HEK293 (cell line): ENCODE measurements around the gene PPP1R8.

Source experiments
- AEBP2 ChIP-seq: fragments of 450-650 bp; formaldehyde crosslinking; IDR thresholded peaks from 2 replicates; pipeline ENCODE4 v1.5.1; 2016; ENCODE audit warnings: missing biosample characterization, missing genetic modification characterization, borderline replicate concordance
- MEIS1 ChIP-seq: sonication (generic); formaldehyde crosslinking; IDR thresholded peaks from 2 replicates; pipeline ENCODE4 v1.8.1; 2022; ENCODE audit warnings: missing genetic modification reagents, mild to moderate bottlenecking, borderline replicate concordance
- PRDM1 ChIP-seq: fragments of 450-650 bp; formaldehyde crosslinking; IDR thresholded peaks from 2 replicates; pipeline ENCODE4; 2016; ENCODE audit warnings: missing biosample characterization, missing genetic modification characterization
- RBAK ChIP-seq: fragments of 450-650 bp; formaldehyde crosslinking; IDR thresholded peaks from 2 replicates; pipeline ENCODE4 v1.5.1; 2016; ENCODE audit warnings: missing biosample characterization, missing genetic modification characterization
- SETDB1 ChIP-seq: IDR thresholded peaks from one replicate; pipeline ENCODE4 v1.6.1; 2017; ENCODE audit warnings: mild to moderate bottlenecking, low read length, moderate library complexity, mixed read lengths; ENCODE audit not compliant: insufficient read length
- SP3 ChIP-seq: fragments of 450-650 bp; formaldehyde crosslinking; IDR thresholded peaks from 2 replicates; pipeline ENCODE4 v1.5.1; 2016; ENCODE audit warnings: missing biosample characterization, missing genetic modification characterization
- ZBTB10 ChIP-seq: fragments of 450-650 bp; formaldehyde crosslinking; IDR thresholded peaks from 2 replicates; pipeline ENCODE4 v1.5.1; 2016; ENCODE audit warnings: missing biosample characterization, missing genetic modification characterization
- ZBTB20 ChIP-seq: fragments of 450-650 bp; formaldehyde crosslinking; IDR thresholded peaks from 2 replicates; pipeline ENCODE4 v1.5.1; 2016; ENCODE audit warnings: missing biosample characterization, missing genetic modification characterization
- ZBTB8A ChIP-seq: fragments of 450-650 bp; formaldehyde crosslinking; IDR thresholded peaks from 2 replicates; pipeline ENCODE4 v1.5.1; 2016; ENCODE audit warnings: missing biosample characterization, missing genetic modification characterization
- ZFHX2 ChIP-seq: fragments of 450-650 bp; formaldehyde crosslinking; conservative IDR thresholded peaks from 2 replicates; pipeline ENCODE4 v1.5.1; 2016; ENCODE audit warnings: missing biosample characterization, missing genetic modification characterization
- ZNF146 ChIP-seq: fragments of 450-650 bp; formaldehyde crosslinking; IDR thresholded peaks from 2 replicates; pipeline ENCODE4 v1.5.1; 2016; ENCODE audit warnings: missing biosample characterization, missing genetic modification characterization
- ZNF157 ChIP-seq: fragments of 450-650 bp; formaldehyde crosslinking; IDR thresholded peaks from 2 replicates; pipeline ENCODE4 v1.5.1; 2016; ENCODE audit warnings: missing biosample characterization, missing genetic modification characterization
- ZNF214 ChIP-seq: fragments of 450-650 bp; formaldehyde crosslinking; IDR thresholded peaks from 2 replicates; pipeline ENCODE4 v1.5.1; 2017; ENCODE audit warnings: missing biosample characterization, mild to moderate bottlenecking, missing genetic modification characterization, borderline replicate concordance
- ZNF274 ChIP-seq, 2 experiments: fragments of 200-500 bp in 1 of 2; fragments of 450-650 bp in 1 of 2; sonication (Bioruptor generic) in 1 of 2; formaldehyde crosslinking in 1 of 2; IDR thresholded peaks; 2 replicates each; pipeline versions ENCODE4 v1.5.1 to v1.6.1; 2014 to 2016; ENCODE audit warnings: borderline replicate concordance in 1 of 2, inconsistent platforms in 1 of 2, low read length in 1 of 2, missing biosample characterization in 1 of 2, missing genetic modification characterization in 1 of 2
- ZNF324 ChIP-seq: fragments of 450-650 bp; formaldehyde crosslinking; IDR thresholded peaks from 2 replicates; pipeline ENCODE4 v1.5.1; 2016; ENCODE audit warnings: missing biosample characterization, missing genetic modification characterization
- ZNF335 ChIP-seq: fragments of 450-650 bp; formaldehyde crosslinking; conservative IDR thresholded peaks from 2 replicates; pipeline ENCODE4 v1.5.1; 2016; ENCODE audit warnings: missing biosample characterization, missing genetic modification characterization
- ZNF366 ChIP-seq: fragments of 450-650 bp; formaldehyde crosslinking; conservative IDR thresholded peaks from 2 replicates; pipeline ENCODE4 v1.5.1; 2016; ENCODE audit warnings: missing biosample characterization, missing genetic modification characterization
- ZNF391 ChIP-seq: fragments of 450-650 bp; formaldehyde crosslinking; IDR thresholded peaks from 2 replicates; pipeline ENCODE4 v1.5.1; 2016; ENCODE audit warnings: low read depth, missing biosample characterization, missing genetic modification characterization, borderline replicate concordance
- ZNF449 ChIP-seq: fragments of 450-650 bp; formaldehyde crosslinking; IDR thresholded peaks from 2 replicates; pipeline ENCODE4 v1.5.1; 2017; ENCODE audit warnings: missing biosample characterization, mild to moderate bottlenecking, missing genetic modification characterization, moderate library complexity
- ZNF544 ChIP-seq: fragments of 450-650 bp; formaldehyde crosslinking; IDR thresholded peaks from 2 replicates; pipeline ENCODE4 v1.5.0; 2017; ENCODE audit warnings: missing biosample characterization, missing genetic modification characterization
- ZNF549 ChIP-seq: fragments of 450-650 bp; IDR thresholded peaks from 2 replicates; pipeline ENCODE4 v1.5.1; 2018; ENCODE audit warnings: missing biosample characterization, missing genetic modification characterization, mild to moderate bottlenecking, inconsistent platforms, moderate library complexity
- ZNF585B ChIP-seq: fragments of 450-650 bp; formaldehyde crosslinking; IDR thresholded peaks from 2 replicates; pipeline ENCODE4 v1.5.1; 2016; ENCODE audit warnings: missing biosample characterization, missing genetic modification characterization
- ZNF629 ChIP-seq: fragments of 450-650 bp; formaldehyde crosslinking; IDR thresholded peaks from 2 replicates; pipeline ENCODE4 v1.5.1; 2017; ENCODE audit warnings: missing biosample characterization, missing genetic modification characterization
- ZNF654 ChIP-seq: fragments of 450-650 bp; formaldehyde crosslinking; IDR thresholded peaks from 2 replicates; pipeline ENCODE4 v1.5.1; 2016; ENCODE audit warnings: low read depth, missing biosample characterization, missing genetic modification characterization
- ZNF664 ChIP-seq: fragments of 450-650 bp; formaldehyde crosslinking; IDR thresholded peaks from 2 replicates; pipeline ENCODE4 v1.5.1; 2016; ENCODE audit warnings: missing biosample characterization, missing genetic modification characterization
- ZNF785 ChIP-seq: fragments of 450-650 bp; formaldehyde crosslinking; IDR thresholded peaks from 2 replicates; pipeline ENCODE4 v1.5.1; 2016; ENCODE audit warnings: missing biosample characterization, missing genetic modification characterization

PPP1R8 gene

GRCh38 chr1:27858072-27858948, 27.7 kb downstream of the PPP1R8 start (continued):
- TF ChIP-seq ZNF274 (IDR thresholded peaks at IDR 0.05; ENCODE audit: low read length) (no peak), ZNF274 (tag by site-specific recombination; IDR thresholded peaks at IDR 0.05; ENCODE audit: borderline replicate concordance) (no peak), ZNF157 (no peak), RBAK (tag by site-specific recombination) (no peak), ZNF654 (tag by site-specific recombination) (peak; percentile 97), ZNF785 (tag by site-specific recombination) (no peak), ZNF391 (tag by site-specific recombination) (0 out of 2 replicates have a peak, but pooled peaks have one; percentile 25), ZNF449 (tag by site-specific recombination) (no peak), ZNF366 (peak; percentile 91), ZNF544 (tag by site-specific recombination) (no peak), ZFHX2 (tag by site-specific recombination) (no peak), MEIS1 (CRISPR knock-in tag) (no peak), ZNF335 (peak; percentile 44; the same call in 1 of the 2 replicates), ZNF629 (tag by site-specific recombination) (no peak), ZNF549 (no peak), ZNF664 (tag by site-specific recombination) (no peak), PRDM1 (tag by site-specific recombination) (no peak), ZBTB20 (tag by site-specific recombination) (0 out of 2 replicates have a peak, but pooled peaks have one; percentile 38), SP3 (peak; percentile 44; the same call in 1 of the 2 replicates), ZNF324 (tag by site-specific recombination) (0 out of 2 replicates have a peak, but pooled peaks have one; percentile 34), ZNF146 (no peak), ZNF214 (no peak), ZBTB8A (tag by site-specific recombination) (peak; percentile 56), ZNF585B (tag by site-specific recombination) (no peak), ZBTB10 (tag by site-specific recombination) (no peak), AEBP2 (tag by site-specific recombination) (no peak), SETDB1 (no peak)
- TF ChIP-seq, all 188 proteins: peak for 21
